SW 1271 (cell line): ENCODE data around the gene VIPR2.
"Not testable (repeated sequence)": the region's sequence is repeated elsewhere in the genome, so short reads cannot be mapped to it uniquely, and the experiment has no call there.

Source experiments
- DNase-seq, 2 experiments: peaks; one replicate each; lab custom pipeline; 2025; lab: John Stamatoyannopoulos, UW

VIPR2 gene

DNA sequence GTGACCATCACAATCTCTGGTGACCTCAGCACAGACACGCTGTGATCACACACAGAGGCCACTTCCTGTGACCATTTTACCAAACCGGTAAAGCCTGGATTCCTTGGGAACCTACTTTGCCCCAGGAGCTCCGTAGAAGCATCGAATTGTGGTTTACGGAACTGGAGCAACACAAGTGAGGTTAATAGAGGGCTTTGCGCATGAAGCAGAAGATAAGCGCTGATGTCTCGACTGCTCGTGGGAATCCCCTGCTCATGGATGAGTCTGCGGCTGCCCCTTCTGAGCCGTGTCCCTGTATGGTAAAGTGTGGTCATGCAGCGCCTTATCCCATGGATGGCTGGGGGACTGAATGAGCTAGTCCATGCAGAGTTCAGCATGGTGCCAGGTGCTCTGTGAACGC, 53.6 kb downstream of the VIPR2 start:
- DNase-seq: no peak

DNA sequence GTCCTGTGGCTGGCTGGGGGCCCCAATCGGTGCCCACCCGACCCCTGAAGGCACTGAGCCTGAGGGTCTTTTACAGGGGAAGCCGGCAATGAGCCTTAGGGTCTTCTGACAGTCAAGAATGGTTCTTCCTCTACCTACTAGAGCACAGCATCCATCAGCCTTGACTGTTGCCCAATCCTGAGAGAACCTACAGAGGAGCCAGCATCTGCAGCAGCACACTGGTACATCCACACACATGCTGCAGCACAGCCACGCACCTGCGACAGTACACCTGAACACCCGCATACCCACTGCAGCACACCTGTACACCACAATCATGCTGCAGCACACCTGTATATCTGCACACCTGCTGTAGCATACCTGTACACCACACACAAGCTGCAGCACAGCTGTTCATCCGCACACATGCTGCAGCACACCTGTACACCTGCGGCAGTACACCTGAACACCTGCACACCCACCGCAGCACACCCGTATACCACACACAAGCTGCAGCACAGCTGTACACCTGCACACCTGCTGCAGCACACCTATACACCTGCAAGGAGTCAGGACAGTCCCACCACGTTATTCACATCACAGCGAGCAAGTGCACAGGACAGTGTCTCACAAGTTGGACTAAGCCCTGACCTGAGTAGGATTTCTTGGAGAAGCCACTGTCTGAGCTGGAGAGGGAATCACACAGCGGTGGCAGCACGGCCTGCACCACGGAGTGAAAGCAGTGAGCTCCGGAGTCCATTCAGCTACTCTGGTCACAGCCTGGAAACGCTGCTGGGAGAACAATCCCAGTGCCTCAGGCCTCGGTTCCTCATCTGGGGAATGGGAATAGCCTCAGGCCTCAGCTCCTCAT, 56.4 kb downstream of the VIPR2 start:
- DNase-seq: no peak

DNA sequence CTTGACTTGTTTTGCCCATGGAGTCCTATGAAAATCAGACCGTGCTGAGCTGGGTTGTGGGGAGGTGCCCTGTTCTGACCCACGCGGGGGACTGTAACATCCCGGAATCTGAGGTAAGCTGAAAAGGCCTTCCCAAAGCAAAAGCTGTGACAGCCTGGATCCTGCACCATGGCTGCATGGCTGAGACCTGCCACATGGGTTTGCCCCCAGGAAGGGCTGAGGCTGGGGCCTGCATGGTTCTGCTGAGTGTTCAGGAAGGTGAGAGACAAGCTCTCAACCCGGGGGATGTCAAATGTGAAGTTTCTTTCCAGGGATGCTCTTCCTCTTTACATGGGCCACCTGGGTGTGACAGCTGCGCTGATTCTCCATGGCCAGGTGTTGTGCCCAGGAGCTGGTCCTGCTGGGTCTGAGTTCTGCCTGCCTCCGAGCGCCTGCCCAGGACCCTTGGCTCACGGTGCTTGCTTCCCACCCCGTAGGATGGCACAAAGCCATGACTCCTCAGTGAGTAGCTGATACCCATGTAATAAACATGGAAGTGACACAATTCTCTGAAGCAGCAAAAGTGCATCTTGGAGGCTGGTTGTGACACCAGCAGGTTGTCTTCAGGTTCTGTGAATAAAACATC, 58.3 kb downstream of the VIPR2 start:
- no peak for DNase-seq

DNA sequence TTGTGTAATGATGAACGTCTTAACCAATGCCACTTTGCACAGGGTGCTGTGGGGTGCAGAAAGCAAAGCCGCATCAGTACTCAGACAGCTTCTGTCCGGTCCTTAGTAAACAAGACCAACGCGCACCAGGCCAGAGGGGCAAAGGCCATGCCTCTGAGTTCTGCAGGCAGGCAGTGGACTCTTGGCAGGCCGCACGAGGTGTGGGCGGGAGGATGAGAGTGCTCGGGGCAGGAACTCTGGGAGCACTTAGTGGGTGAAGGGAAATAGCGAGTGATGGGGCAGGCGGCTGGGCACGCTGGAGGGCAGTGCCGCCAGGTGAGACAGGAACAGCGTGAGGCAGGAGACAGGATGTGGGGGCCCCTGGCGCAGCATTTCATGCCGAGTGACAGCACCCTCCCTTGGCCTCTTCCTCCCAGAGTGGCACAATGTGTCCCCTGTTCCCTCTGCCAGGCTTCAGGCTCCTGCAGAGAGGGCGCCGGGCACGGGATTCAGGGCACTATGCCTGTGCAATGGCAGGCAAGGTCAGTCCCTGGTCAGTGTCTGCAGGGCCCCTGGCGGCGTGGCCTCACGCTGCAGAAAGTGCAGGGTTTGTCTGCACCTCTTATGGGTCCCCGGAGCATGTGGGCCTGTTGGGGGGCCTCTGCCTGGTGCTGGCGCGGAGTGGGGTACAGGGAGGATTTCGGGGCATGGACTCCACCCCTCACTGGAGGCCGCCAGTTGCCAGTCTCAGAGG, 60.4 kb downstream of the VIPR2 start:
- no peak for DNase-seq

DNA sequence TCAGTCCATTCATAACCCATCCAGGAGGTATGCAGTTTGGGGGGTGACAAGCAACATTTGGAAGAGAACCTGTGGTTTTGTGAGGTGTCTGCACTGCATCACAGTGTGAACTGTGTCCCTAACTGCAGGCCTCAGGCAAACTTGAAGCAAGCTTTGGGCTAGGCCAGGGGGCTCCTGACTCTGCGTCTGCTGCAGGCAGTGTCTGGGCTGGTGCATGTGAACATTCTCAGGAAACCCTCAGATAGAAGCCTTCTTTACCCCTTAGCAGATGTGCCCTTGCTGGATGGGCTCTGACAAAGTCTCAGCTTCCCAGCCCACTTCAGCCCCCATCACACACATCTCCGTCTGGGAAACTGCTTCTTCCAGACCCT, 61.0 kb downstream of the VIPR2 start:
- DNase-seq: no peak

DNA sequence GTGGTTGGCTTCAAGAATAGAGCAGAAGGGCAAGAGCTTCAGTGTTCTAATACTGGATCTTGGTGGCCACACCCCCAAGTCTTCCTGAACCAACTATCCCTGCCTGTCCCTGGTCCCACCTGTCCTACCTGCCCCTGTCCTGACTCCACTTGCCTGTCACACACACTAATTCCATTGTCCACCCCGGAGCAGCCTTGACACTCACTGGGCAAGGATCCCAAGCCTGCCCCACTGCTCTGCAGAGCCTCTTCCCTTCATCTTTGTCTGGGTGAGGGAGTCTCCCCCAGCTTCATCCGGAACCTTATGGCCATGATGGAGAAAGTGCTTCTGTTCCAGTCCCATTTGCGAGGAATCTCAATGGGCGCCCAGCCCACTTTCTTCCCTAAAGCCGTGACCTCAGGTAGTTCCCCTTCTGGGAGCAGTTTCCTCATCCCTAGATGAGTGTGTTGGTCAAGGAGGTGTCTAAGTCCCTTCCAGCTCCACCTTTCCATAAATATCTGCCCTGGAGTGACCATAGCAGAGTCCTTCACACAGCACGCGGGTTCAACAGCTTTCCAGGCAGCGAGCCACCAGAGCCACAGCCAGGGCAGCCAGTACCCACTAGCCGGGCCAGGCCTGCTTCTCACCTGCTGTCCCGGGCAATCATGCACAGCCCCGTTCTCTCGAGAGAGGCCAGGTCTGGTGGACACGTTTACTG, 61.5 kb downstream of the VIPR2 start:
- no peak for DNase-seq

DNA sequence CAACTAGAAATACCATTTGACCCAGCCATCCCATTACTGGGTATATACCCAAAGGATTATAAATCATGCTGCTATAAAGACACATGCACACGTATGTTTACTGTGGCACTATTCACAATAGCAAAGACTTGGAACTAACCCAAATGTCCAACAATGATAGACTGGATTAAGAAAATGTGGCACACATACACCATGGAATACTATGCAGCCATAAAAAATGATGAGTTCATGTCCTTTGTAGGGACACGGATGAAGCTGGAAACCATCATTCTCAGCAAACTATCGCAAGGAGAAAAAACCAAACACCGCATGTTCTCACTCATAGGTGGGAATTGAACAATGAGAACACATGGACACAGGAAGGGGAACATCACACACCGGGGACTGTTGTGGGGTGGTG, 62.6 kb downstream of the VIPR2 start:
- not testable (repeated sequence) for DNase-seq

DNA sequence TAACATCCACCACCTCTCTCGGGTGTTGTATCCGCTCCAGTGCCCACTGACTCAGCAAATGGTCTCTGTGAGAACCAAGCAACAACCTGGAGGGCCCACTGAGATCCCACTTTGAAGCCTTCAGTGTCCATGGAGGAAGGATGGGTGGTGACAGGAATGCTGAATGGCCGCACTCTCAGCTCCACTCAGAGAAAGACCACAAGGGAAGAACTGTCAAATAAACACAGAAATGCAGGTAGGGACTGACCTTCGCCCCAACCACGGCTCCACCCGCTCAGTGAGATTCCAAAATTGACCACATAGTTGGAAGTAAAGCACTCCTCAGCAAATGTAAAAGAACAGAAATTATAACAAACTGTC, 65.8 kb downstream of the VIPR2 start:
- no peak for DNase-seq

DNA sequence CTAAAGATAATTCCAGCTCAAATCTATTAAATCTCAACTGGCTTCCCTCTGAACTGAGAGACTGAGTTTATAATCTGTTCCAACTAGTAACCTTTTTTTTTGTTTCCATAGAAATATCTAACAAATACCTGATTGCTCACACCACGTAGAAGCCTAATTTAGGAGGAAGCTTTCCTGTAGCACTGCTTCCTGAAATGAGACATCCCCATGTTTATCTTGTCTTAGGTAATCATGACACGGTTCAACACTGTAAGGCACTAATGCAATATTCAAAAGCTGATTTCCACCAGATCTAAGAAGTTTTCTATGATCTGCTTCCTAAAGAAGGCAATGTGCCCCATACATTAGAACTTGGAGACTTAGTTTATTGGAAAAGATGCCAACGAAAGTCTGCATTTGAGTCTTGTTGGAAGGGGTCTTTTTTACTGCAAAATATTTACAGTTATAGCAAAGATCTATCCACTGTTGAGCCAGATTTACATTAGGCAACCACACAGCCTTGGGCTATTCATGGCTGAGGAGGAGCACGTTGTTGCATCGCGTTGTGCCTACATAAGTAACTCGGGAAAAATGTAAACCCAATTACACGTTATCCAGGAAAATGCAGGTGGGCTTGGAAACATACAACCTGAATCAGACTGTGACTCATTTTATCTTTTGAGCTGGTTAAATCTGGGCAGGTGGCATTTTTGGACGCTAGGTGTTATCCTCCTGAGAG, 66.3 kb downstream of the VIPR2 start:
- DNase-seq: no peak

DNA sequence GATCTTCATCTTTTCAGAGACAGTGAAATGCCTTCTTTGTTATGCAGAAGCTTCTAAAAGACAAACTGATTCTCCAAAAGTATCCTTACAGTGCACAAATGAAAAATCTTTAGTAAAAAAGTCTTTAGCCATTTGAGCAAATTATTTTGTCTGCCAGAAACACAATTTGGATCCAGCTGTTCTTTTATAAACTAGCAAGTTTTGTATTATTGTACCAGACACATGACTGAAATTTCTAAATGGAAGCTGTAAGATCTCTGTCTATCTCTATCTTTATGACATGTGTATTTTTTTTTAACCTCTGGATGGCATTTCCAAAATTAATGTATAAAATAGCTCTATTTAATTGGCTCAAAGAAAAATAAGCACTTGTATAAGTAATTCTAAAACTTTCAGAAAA, 68.3 kb downstream of the VIPR2 start:
- DNase-seq: no peak

DNA sequence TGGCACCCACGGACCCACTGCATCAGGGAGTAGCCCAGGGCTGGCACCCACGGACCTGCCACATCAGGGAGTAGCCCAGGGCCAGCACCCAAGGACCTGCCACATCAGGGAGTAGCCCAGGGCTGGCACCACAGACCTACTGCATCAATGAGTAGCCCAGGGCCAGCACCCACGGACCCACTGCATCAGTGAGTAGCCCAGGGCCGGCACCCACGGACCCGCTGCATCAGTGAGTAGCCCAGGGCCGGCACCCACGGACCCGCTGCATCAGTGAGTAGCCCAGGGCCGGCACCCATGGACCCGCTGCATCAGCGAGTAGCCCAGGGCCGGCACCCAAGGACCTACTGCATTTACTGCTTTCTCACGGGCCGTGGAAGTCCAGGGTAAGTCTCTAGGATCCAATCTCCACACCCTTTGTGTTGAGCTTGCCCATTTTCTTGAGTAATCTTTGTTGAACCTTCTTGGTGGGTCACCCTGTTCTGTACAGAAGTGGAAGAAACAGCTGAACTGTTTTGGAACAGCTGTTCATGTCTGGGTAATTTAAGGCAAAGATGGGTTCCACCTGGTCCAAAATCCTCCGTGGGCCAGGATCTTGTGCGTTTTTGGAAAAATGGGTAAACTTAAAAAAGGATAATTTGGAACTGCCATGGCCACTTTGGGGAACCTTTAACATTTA, 69.0 kb downstream of the VIPR2 start:
- no peak for DNase-seq

DNA sequence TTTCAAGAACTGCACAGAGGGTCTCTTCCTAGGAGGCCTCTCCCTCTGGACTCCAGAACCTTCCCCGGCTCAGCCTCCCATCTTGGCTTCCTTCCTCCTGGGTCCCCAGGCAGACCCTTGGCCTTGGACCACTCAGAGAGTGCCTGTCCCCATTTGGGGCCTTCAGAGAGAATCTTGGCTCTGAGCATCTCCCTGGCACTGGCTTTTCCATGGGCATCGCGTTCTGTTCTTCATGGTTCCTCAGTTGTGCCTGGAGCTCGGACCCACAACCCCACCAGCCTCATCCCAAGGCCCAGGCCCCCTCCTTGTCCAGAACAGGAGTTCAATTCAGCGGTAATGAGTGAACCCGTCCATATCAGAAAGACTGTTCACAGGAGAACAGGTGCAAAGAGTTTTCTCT, 73.4 kb downstream of the VIPR2 start:
- no peak for DNase-seq

DNA sequence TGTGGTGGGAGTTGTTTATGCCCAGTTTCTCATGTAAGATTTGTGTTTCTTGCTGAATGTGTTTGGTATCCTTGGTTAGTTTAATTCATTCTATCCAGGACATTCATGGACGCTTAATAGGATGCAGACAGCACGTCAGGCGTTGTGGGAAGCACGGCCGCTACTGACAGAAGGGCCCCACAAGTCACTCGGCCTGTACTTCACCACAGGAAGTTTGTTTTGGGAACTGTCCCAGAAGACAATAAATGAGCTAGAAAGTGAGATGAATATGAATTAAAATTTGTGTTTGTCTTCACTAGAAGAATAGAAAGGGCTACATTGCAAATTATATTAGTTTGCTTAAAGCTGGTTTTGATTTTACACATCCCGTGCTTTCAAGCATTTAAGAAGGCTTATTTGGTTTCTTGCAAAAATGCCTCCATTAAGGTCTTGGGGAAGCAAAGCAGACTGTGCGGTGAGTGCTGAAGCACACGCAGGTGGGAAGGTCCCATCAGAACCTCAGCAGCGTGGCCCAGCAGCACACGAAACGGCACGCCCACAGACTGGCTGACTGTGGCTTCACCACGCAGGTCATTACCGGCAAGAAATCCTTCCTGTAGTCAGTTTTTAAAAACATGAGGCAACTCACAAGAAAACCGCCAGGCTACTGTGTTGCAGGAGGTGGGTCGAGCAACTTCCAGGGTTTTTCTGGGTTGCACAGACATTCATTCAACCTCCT, 74.1 kb downstream of the VIPR2 start:
- no peak for DNase-seq

DNA sequence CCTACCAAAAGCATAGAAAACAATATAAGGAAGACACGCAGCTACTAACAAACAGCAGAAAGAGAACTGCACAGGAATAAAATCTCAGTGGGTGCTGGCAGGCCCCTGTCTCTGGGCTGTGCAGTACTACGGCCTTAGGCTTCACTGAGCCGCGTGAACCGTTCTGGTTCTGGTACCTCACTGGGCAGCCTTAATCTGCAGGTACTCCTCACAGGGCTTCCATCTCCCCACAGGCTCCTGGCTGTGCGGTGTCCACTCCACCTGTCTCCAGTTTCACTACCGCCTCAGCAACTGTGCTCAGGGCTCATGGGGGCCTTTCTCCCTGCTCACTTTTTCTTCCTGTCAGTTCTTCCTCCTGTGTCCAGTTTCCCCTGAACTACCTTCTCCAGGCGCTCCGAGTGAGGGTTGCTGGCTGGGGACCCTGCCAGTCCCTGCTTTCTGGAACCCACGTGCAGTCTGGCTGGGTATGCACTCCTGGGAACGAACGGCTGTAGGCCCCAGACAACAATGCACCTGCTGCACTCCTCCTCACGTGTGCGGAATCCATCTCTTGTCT, 75.7 kb downstream of the VIPR2 start:
- DNase-seq: no peak

DNA sequence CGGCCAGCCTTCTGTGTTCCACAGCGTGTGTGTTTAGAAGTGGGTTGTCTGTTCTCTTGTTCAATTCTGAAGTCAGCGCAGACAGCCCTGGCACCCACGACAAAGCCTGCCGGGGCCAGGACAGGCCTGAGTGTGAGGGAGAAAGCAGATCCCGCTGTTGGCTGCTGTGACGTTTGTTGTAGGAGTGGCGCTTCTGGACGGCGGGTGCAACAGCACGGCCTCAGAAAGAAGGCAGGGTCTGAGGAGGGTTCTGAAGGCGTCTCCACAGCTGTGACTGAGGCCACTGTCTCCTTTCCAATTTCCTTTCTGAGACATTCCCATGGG, 76.2 kb downstream of the VIPR2 start:
- no peak for DNase-seq

DNA sequence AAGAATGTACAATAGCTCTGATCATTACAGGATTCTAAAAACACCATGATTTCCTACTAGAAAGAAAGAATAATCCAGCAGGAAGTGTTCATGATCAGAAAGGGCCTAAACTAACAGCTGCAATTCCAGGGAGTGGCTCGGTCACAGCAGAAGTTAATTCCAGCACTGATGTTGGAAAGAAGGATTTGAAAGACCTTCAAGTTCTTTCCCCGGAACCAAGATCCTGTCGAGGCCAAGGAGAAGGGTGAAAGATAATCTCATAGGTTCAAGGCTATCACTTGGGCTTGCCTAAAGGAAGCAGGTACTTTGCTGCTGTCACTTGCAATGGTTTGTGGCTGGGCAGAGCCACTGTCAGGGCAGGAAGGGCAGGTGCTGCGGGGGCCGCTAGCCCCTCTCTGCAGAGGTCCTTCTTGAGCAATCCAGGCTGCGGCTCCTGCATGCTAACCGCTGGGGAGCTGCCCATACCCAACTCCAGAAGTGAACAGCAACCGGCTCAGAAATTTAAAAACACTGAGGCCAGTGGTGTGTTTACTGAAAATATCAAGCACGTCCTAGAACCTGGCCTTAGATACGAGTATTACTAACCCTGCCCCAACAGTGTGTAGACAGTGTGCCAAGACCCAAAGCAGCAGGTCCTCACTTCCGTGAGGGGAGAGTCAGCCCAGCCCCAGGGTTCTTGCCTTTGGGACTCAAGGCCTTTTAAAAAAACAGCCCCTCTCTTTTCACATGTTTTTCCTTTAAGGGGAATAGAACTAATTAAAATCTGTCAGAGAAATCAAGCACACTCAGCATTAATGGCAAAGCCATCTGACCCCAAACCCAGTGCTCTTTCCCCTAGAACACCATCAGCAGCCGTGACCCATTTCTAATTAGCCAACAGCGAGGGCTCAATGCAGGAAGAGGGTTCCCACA, 76.8 kb downstream of the VIPR2 start:
- no peak for DNase-seq

DNA sequence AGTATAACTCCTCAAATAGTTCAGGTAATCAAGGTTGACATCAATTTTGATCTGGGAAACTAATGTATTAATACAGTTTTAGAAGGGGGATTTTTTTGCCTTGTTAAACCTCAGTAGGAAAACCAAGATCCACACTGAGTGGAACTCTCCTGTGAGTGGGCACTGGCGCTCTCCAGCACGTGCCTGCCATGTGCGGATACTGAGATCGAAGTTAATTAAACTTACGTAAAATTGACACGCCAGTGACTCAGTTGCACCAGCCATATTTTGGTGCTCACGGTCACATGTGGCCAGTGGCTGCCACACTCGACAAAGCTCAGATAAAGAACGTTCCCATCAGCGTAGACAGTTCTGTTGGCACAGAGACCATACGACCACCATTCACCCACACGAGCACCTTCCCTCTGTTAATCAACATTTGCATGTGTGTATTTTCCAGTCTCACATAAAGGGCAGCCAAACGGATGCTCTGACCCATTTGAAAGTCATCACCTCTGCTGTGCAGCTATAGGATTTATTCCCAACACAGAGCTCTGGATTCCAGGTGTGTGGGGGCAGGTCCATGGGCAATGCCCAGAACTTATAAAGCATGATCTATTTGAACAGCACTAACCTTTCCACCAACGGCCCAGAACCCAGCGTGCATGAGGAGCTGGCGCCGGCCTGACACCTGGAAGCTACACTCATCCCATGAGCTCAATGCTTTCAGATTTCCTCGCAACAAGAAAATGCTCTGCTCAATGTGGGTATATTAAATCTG, 77.7 kb downstream of the VIPR2 start:
- no peak for DNase-seq

DNA sequence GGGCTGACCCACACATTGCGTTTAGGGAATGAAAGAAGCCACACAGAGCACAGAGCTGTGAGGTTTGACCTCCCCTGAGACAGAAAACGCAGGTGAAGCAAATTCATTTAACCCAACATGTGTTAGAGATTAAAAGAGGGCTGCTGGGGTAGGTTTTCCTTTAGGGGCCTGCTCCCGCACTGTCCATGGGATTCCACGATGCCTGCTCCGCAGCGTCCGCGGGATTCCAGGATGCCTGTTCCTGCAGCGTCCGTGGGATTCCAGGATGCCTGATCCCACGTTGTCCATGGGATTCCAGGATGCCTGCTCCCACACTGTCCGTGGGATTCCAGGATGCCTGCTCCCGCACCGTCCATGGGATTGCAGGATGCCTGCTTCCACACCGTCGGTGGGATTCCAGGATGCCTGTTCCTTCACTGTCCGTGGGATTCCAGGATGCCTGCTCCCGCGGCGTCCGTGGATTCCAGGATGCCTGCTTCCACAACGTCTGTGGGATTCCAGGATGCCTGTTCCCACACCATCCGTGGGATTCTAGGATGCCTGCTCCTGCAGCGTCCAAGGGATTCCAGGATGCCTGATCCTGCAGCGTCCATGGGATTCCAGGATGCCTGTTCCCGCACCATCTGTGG, 78.7 kb downstream of the VIPR2 start:
- no peak for DNase-seq
